Activated T-cell treated with anti-CD3 and anti-CD28 coated beads for 1 hour (primary cell): ENCODE data around the gene ZC3H18.

ENCODE experiments used
- DNase-seq: peaks from one replicate; pipeline ENCODE4 v3.0.0-alpha.2; 2020; ENCODE audit warnings: low read depth

Gene ZC3H18

DNA sequence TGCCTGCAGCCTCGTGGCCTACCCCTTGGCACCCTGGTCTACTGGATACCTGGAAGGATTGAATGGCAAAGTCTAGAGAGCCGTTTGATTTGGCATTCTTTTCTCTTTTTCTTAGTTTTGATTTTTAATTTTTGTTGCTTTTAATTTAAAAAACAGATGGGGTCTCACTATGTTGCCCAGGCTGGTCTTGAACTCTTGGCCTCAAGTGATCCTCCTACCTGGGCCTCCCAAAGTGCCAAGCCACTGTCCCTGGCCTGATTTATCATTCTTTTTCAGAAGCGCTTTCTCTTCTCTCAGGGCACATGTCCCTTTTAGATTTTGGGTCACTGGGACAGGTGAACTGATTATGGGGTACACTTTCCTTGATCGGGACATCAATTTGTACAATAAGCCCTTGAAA is 10.8 kb downstream of the ZC3H18 start:
- DNase-seq: no peak

DNA sequence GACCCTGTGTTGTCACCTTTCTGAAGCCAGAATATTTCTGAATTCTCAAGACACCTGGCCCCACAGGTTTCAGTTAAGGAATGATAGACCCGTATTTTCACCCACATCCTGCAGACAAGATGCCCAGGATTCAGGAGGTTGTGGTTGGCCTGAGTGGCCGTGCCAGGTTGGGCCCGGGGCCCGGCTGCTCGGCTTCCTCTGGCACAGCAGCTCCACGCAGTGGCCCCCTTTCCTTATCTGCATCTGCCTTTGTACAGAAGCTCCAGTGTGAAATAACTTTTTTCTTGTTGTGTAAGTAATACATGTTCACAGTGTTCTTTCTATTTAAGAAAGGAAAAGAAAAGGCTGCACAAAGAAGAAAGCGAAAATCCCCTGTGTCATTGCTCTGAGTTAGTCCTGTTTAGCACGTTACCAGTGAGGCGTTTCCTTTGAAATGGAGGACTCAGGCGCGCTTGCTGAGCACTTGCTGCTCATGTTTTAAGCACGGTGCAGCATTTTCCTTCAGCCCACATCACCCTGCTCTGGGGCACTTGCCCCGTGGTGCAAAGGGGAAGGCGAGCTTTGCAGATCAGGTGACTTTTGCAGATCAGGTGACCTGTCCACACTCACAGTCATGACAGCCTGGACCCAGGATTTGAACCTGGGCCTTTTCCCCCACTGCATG is 12.8 kb downstream of the ZC3H18 start:
- no peak for DNase-seq

DNA sequence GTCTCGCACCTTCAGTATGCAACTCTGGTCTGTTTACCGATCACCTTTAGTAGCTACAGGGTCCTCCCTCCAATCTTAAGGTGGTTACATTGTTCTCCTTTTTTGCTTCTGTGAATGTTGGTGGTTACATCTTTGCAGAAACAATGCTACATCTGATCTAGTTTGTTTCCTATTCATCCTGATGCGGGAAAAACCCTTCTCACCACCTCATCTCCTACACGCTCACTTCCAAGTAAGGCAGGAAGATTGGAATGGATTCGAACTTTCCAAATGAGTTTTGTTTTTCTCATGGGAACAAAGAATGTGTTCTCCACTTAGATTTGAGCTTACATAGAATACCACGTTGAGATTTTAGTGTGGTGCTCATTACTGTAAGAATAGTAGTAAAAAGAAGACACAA is 14.5 kb downstream of the ZC3H18 start:
- DNase-seq: no peak

DNA sequence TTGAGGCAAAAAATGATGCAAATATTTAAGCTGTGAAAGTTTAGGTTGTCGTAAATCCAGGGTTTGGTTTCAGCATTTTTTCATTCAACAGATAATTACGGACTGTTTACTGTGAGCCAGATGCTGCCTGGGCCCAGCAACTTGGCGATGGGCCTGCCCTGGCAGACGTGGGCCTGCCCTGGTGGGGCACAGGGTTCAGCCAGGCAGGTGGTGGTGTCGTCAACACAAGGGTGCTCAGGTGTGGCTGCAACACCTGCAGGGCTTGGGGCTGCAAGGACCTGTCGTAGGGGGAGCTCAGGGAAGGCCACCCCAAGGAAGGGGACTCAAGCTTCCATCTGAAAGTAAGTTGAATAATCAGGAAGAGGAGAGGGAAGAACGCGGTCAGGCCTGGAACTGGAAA is 15.1 kb downstream of the ZC3H18 start:
- DNase-seq: no peak

DNA sequence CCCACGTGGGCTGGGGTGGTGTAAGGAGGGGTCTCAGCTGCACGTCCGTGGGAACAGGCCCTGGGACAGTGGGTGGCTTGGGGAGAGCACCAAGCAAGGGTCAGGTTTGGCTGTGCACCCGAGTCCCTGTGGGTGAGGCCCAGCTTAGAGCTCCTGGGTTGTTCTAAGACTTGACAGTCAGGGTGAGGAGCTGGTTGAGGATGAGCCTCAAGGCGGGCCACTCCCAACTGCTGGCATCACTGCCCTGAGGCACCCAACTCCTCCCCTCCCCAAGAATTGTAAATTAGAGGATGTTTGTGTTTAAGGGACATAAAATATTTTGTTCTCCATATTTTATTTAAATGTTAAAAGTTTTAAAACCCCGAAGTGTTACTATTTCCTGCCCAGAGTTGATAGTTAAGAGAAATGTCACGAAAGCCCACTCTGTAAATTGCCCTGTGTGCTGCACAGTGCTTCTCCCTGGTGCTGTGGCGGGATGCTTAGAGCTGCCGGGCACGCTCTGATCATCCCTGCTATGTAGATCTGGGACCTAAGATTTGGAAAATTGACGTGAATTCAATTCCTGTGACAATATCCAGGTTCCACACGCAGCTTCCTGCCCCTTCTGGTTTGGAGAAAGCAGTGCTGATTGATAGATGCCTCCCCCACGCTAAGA is 15.9 kb downstream of the ZC3H18 start:
- no peak for DNase-seq

DNA sequence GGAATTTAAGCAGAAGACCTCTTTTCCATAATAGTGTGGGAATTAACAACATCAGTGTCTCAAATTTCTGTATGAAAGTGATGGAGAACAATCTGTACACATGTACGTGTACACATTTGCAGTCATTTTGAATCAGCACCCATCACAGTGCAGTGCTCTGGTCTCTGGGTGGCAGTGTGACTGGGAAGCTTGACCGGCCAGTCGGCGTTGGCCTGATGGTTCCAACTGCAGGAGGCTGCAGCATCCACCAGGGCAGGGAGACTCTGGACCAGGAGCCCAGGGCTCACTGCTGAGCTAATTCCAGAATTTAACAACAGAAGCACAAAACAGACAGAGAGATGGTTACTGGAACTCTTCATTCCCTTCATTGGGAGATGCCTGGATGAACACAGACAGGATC is 17.9 kb downstream of the ZC3H18 start:
- no peak for DNase-seq

DNA sequence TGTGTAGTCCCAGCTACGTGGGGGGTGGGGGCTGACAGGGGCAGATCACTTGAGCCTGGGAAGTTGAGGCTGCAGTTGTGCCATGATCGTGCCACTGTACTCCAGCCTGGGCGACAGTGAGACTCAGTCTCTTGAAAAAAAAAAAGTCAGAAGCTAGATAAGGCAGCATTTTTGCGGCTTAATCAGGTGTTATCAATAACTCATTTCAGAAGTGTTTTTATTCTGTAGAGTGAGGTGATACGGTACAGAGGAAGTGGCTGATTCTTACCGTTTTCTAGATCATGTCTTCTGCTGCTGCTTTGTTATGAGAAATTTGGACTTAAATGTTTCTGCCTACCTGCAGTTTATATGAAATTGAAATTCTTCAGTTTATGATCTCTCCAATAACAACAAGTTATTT is 18.6 kb downstream of the ZC3H18 start:
- DNase-seq: no peak

DNA sequence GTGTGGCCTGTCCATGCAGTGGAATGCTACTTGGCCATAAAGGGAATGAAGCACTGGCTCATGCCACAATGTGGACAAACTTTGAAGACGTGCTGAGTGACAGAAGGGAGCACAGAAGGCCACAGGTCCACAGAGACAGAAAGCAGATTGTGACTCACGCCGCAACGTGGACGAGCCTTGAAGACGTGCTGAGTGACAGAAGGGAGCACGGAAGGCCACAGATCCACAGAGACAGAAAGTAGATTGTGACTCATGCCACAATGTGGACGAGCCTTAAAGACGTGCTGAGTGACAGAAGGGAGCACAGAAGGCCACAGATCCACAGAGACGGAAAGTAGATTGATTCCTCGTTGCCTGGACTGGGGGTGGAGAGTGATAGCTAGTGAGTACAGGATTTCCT is 19.2 kb downstream of the ZC3H18 start:
- no peak for DNase-seq

DNA sequence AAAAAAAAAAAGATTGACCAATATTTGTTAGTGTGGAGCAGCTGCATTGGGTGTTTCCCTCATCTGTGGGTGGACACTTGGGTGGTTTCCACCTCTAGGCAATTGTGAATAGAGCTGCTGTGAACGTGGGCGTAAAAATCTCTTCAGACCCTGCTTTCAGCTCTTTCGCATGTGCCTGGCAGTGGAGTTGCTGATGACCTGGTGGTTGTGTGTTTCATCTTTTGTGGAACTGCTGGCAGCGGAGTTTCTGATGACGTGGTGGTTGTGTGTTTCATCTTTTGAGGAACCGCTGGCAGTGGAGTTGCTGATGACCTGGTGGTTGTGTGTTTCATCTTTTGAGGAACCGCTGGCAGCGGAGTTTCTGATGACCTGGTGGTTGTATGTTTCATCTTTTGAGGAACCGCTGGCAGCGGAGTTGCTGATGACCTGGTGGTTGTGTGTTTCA is 21.4 kb downstream of the ZC3H18 start:
- no peak for DNase-seq

DNA sequence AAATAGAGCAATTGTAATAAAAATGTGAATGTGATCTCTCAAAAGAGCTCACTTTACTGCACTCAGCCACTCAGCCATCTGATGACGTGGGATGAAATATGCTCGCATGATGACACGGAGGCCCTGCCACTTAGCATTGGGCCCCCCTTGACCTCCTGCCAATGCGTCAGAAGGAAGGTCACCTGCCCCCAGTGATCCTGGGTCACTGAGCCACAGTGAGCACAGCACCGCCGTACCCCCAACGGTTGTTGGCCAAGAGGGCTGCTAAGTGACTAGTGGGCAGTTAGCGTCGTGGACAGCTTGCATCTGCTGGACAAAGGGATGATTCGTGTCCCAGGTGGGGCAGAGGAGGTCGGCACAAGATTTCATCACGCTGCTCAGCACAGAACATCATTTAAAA is 22.9 kb downstream of the ZC3H18 start:
- DNase-seq: no peak

DNA sequence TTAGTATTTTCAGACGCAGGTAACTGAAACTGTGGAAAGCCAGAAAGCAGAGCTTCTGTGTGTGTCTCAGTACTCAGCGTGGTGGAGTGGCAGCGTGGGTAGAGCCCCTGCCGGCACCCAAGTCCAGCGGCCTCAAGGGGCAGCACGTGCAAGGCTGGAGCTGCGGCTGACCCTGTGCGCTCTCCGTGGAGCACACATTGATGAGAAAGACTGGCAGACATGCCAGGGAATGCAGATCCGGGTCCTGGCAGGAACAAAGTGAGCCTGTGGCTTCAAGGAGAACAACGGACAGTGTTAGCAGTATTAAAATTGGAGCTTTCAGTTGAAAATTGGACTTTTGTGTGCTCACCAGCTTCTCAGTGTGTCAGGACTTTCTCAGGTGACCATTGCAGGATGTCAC is 23.3 kb downstream of the ZC3H18 start:
- DNase-seq: no peak

DNA sequence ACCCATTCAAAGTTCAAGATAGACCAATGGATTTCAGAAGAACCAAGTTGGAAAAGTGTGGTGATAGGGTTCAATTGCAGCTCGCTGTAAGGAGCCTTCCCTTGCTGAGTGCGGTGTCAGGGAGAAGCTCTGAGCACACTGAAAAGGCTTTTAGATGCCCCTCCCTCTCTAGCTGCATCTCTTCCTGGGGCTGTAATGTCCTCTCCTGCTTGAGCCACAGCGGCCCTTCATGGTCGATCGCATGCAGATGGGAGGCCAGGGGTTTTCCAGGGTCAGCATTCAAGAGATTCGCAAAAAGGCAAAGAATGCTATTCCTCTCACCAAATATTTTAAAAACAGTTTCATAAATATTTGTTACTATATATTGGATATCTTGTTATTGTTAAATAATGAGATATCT is 23.7 kb downstream of the ZC3H18 start:
- DNase-seq: no peak

DNA sequence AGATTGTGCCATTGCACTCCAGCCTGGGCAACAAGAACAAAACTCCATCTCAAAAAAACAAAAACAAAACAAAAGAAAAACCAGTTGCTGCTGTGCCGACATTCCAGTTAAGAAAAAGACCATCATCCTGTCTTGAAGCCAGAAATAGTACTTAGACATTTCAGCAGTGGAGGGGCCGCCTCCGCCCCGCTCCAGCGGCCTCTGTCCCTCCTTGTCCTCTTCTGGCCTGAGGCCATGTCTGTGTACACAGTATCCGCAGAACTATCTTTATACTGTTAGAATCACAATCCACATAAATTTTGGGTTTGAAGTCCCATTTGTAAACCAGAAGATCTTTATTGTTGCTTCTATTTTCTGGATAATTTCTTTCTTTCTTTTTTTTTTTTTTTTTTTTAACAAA is 24.9 kb downstream of the ZC3H18 start:
- no peak for DNase-seq

DNA sequence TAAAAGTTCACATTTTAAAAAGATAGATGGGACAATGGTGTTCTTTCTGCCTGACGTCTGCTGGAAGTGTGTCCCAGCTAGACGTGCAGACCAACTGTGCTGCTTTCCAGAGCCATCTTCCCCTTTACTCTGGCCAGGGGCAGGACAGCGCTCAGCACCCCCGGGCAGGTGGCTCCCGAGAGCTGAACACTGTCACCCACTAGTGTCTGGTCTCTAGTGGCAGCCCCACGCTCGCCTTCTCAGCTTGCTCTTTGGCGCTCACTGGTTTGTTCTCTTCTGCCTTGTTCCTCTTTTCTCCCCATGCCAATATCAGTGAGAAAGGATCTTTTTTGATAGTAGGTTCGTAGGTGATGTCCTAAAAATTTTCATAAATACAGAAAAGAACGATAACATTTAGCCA is 25.7 kb downstream of the ZC3H18 start:
- DNase-seq: no peak

DNA sequence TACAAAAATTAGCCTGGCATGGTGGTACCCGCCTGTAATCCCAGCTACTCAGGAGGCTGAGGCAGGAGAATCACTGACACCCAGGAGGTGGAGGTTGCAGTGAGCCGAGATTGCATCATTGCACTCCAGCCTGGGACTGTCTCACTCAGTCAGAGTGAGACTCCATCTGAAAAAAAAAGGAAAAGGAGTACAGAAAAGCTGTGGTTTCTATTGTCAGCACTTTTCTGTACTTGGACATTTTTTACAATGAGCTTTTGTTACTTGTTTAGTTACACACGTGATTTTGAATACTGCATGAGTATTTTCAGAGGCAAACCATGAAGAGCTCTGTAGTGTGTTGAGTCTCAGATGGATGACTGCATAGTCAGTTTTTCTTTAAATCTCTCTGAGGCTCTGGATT is 26.3 kb downstream of the ZC3H18 start:
- DNase-seq: no peak

DNA sequence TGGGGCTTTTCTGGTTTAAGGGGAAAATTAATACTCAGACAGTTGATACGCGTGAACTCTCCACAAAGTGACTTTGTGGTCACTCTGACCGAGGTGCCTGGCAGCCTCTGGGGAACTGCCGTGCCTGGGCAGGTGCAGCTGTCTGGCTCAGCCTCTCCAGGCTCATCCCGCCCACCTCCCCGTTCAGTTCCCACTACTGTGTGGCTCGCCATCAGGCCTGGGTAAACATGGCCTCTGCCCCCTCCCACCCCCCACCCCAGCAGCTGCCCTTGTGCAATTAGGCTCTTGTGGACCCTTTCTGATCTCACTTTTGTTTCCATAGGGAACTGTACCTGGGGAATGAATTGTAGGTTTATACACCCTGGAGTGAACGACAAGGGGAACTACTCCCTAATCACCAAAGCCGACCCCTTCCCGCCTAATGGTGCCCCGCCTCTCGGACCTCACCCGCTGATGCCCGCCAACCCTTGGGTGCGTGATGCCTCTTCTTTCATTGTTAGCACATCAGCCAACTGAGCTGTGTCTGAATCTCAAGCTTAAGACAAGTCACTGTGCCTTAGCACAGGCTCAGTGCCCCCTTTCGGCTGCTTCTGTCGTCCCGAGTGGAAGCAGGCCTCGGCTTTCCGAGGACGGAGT is 27.8 kb downstream of the ZC3H18 start:
- no peak for DNase-seq

DNA sequence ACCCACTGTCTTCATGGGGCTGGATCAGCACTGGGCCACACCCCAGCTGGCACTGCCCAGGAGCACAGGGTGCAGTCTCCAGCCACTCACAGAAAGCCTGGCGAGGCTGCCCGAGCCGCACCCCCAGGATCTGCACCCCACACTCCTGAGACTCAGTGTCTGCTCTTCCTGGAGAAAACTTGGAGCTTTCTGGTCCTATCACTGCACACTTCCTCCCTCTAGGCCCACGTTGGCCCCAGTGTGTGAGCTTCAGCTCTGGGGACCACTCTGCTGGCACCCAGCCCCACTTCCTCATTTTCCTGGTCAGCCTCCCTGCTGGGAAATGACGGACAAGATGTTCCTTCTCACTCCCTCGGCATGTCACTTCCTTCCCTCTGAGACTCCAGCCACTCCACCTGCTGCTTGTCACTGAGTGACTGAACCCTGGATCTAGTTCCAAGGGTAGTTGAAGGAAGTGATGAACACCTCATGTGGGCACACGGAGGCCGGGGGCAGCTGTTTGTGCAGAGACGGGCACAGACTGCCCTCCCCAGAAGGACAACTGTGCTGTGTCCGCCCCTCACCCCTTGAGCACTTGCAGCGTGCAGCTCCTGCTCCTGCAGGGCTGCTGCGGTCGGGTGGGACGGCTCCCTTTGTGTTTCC is 29.0 kb downstream of the ZC3H18 start:
- DNase-seq: no peak

DNA sequence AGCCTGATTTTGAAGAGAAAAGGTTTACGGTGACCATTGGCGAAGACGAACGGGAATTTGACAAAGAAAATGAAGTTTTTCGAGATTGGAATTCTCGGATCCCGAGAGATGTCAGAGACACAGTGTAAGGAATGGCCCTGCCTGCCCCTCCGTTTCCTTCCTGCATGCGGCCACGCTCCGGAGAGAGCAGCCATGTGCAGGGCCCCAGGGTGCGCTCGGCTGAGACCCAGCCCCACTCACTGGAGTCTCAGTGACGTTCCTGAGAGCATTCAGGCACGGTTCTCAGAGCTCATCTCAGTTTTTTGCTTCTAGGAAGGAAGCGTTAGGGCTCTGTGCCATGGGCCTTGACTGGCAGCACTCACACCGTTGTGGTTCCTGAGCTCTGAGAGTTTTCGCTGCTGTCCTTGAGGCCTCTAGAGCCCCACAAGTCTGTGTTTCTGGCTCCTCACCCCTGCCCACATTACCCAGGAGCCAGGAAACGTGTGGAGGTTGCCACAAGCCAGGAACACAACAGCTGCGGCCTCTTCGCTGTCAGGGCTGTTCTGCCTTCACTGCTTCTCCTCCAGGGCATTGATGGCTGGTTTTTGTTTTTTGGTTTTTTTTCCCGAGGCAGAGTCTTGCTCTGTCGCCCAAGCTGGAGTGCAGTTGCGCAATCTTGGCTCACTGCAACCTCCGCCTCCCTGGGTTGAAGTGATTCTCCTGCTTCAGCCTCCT is 29.8 kb downstream of the ZC3H18 start:
- no peak for DNase-seq

DNA sequence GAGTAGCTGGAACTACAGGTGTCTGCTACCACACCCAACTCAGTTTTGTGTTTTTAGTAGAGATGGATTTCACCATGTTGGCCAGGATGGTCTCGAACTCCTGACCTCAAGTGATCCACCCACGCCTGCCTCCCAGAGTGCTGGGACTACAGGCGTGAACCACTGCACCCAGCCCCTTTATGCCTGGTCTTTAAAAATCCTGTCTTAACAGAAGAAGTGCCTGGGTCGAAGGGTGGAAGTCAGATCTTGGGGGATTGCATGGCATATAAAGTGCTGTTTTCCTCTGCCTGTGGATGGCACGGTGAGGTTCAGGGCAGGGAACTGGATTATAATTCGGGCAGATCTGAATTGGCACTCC is 30.3 kb downstream of the ZC3H18 start:
- no peak for DNase-seq

DNA sequence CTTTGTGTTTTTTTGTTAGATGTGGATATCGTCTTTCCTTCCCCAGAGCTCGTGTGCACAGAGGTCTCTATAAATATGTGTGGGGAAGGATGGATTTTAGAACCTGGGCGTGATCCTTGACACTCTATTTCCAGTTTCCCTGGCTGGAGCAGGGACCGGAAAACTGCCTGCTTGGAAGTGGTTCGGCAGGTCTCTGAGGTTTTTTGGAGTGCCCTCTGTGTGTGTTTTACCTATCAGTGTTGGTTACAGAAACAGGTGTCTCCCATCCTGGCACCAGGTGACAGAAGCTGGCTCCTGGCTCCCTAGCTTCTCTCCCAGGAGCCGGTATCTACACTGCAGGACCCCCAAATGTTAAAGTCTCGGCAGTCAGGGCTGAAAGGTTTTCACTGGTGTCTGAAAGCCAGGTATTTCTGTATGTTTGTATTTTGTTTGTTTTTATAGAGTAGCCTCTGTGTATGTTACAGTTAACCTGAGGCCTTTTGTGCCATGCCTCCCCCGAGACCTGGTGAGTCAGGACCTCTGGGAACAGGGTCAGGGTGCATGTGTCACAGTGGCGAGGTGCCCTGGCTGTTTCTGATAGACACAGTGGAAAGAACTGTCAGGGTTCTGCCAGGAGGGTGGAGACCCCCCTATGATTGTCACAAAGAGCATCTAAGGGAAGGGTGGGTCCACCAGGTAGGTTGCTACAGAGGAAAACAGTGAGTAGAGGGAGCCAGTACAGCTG is 31.3 kb downstream of the ZC3H18 start:
- DNase-seq: no peak

DNA sequence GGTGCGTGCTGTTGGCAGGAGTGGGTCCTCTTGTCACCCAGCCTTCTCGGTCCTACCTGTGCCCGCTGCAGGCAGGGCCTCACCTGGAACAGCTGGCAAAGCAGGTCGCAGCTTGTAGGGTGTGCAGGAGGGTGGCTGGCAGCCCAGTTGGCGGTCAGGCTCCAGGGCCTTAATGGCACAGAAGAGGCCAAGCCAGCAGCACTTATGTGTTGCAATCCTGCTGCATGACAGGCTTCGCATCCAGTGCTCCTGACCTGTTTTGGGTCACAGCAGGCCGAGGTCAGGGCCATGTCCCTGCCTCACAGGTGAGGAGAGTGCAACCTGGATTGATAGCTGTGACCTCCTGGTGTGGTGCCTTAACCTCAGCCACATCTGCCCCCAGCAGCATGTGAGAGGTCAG is 31.9 kb downstream of the ZC3H18 start:
- no peak for DNase-seq
